Omental fat pad (tissue), 4 donors: Measurements from ENCODE around the gene LGR6. TPM values are rescaled to one million over a fixed set of nuclear protein-coding genes. Genes with fewer than 3 reads are reported as not detected.

Source experiments
- ATAC-seq: fragments of 150-250 bp; one replicate; pipeline ENCODE4 v1.9.1; 2016; ENCODE audit warnings: mild to moderate bottlenecking, moderate library complexity; ENCODE audit not compliant: low FRiP score
- DNase-seq: peaks from one replicate; pipeline ENCODE4 v3.0.0-alpha.2; 2019; ENCODE audit warnings: low spot score
- total RNA-seq, 4 donors: library from RNA; depleted of rRNA; stranded (reverse); fragments of >200 nt; gene quantifications; one replicate each; pipeline ENCODE4 v1.1.0, GENCODE V29; 2016
- TF ChIP-seq, protein P1 (sequence below), 3 donors: fragments of 450-650 bp; IDR thresholded peaks; one replicate each; pipeline ENCODE4 v1.5.1; 2016 to 2017; ENCODE audit warnings: antibody characterized with exemption in 3 of 3, mild to moderate bottlenecking in 3 of 3, moderate library complexity in 2 of 3

The LGR6 gene
- total RNA-seq, 4 donors from 2014 or later = 0.28 to 0.32 TPM; not detected in 2

GRCh38 chr1:202159534-202160371, 33.8 kb upstream of the LGR6 start:
- no peak for ATAC-seq

DNA sequence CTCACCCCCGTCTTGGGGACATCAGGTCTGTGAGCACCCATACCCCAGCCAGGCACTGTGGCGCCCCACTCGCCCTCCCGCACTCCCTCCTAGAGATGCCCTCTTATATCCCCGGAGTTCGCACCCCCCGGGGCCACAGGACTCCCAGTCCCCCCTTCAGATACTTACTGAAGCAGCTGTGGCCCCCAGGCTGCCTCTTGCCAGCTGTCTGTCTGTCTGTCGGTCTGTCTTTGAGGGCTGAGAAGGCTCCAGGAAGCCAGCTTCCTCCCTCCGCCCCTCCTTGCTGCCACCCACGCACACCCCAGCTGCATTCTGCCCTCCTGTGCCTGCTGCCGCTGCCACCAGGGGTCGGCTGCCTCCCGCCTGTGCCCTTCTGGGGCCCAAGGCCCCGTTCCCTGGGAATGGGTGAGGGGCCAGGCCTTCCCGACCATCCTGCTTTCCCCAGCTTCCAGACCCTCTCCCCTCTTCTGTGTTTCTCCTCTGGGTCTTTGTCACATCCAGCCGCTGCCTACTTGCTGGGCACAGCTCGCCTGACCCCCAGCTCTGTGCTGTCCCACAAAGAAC, 33.1 kb upstream of the LGR6 start, which contains the start of gene PTPN7:
TSS of gene PTPN7 (minus strand) at position 226 of the 564 bp plus-strand sequence. CDS start 1,200 bp downstream, outside the sequence.
- TF ChIP-seq, protein P1, sequence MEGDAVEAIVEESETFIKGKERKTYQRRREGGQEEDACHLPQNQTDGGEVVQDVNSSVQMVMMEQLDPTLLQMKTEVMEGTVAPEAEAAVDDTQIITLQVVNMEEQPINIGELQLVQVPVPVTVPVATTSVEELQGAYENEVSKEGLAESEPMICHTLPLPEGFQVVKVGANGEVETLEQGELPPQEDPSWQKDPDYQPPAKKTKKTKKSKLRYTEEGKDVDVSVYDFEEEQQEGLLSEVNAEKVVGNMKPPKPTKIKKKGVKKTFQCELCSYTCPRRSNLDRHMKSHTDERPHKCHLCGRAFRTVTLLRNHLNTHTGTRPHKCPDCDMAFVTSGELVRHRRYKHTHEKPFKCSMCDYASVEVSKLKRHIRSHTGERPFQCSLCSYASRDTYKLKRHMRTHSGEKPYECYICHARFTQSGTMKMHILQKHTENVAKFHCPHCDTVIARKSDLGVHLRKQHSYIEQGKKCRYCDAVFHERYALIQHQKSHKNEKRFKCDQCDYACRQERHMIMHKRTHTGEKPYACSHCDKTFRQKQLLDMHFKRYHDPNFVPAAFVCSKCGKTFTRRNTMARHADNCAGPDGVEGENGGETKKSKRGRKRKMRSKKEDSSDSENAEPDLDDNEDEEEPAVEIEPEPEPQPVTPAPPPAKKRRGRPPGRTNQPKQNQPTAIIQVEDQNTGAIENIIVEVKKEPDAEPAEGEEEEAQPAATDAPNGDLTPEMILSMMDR (IDR thresholded peaks at IDR 0.05) = no peak
- no peak for ATAC-seq

More at GRCh38 chr1:202159534-202160371, 33.8 kb upstream of the LGR6 start:
- TF ChIP-seq, protein P1 (IDR thresholded peaks at IDR 0.05) = no peak
- DNase-seq = no peak

DNA sequence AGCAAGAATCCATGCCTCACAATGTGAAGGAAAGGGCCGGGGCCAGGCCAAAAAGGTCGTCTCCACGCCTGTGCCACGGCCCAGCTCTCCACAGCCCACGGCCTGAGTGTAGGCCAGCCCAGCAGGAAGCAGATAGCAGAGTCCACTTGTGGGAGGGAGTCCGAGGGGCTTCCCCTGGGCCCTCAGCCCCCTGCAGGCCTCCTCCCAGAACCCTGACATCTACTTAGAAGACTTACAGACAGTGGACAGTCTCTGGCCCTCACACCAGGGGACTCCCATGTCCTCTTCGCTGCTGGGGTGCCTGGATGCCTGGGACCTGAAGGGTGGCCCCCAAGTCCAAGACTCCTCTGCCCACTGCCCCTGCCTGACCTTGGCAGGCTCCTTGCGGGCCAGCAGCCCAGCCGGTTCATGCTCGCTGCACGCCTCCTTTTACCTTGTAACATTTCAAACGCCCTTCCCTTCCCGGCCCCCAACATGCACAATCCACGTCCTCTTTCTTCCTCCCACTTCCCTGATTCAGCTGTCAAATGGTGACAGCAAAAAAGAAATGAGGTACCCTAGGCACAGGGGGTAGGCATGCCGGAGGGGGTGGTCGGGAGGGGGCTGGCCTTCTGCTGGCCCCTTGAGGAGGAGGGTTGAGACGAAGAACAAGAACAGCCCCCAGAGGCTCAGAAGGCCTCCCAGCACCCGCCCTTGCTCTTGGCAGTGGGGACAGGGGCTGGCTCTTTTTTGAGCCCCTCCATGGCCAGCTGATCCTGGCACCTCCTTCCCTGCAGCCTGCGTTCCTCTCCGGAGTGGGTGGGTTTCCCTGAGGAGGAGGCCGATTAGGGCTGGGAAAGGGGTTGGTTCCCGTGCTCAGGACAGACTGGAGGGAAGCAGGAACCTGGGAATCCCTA, 32.2 kb upstream of the LGR6 start:
- TF ChIP-seq, protein P1 (IDR thresholded peaks at IDR 0.05) = no peak
- no peak for ATAC-seq
- no peak for DNase-seq

More for the DNA sequence above, 33.1 kb upstream of the LGR6 start, which contains the start of gene PTPN7:
- no peak for DNase-seq

DNA sequence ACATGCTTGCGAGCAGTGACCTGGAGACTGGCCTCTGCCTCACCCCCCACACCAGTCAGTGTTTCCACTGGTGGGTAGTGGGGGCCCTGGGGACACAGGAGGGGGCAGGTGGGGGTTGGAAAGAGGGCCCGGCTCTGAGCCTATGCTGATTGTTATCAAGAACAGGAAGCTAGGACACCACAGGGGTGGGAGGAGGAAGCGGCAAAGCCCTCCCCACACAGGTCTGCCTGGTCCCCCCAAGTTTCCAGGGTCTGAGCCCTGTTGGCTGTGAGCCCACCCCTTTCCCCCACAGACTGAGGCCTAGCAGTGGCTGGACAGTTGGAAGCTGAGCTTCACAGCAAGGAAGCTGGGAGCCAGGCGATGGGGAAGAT, 31.6 kb upstream of the LGR6 start:
- ATAC-seq (no peak), DNase-seq (no peak)
- TF ChIP-seq, protein P1 (IDR thresholded peaks at IDR 0.05) = no peak

DNA sequence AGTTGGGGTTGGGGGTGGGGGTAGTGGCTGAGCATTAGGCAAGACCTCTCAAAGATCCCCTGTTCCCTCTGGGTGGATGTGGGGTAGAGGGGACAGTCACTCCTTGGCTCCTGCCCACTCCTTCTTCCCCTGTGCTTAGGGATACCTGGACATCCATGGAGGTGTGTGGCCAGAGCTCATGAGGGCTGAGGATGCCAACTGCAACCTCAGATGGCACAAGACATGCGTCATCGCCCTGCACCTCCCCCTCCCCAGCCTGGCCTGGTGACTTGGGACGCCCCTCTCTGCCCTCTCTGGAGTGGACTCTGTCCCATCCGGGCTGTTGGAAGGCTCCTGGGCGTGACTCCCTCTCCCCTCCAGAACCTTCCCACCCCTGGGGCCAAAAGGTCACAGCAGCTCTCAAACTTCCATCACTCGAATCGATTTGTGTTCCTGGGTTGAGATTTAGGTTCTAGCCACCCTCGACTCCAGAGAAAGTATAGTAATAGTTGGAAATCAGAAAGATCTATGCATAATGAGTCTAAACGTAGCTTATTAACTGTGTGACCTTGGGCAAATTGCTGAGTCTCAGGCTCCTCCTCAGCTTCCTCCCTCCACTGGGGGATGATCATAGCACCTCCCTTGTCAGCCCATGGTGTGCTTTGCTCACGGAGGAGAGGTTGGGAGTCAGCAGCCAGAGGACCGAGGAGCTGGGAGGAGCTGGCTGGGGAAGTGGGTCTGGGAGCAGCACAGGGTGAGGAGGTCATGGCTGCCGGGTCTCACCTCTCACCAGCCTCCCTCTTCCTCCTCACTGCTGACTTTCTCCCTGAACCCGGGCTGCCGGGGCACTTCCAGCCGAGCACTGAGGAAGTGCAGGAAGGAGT, 30.9 kb upstream of the LGR6 start:
- ATAC-seq = no peak
- TF ChIP-seq, protein P1 (IDR thresholded peaks at IDR 0.05) = no peak
- no peak for DNase-seq
